ENCODE data around the gene RAB11A. TPM values are rescaled to one million over a fixed set of nuclear protein-coding genes. Genes with fewer than 3 reads are reported as not detected.
A peak's percentile ranks its signal among the peaks of the same experiment; 100 is the strongest.

Gene RAB11A
- total and polyA plus RNA-seq, 9 of the 15 experiments (the other 6 are each of a cell fraction or from before 2014, with no cell fraction given): 129 to 369 (median 245) TPM

DNA sequence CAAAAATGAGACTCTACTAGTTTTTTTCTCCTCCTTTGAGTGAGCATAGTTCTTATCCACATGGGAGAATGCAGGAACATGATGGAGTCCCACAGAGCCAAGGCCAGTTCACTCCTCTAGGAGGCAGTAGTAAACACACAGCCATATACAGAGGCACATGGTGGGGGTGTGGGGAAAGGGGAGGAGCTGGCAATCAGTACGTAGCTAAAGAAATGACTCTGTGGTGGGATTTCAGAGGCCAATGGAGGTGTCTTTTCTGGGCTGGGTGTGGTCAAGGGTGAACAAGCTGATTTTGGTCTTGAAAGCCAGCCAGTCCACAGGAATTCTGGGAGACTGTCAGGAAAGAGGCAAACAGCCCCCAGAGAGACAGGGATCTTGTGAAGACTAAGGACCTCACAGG lies 6.6 kb upstream of the RAB11A start (continued):
- TF ChIP-seq, protein P1, sequence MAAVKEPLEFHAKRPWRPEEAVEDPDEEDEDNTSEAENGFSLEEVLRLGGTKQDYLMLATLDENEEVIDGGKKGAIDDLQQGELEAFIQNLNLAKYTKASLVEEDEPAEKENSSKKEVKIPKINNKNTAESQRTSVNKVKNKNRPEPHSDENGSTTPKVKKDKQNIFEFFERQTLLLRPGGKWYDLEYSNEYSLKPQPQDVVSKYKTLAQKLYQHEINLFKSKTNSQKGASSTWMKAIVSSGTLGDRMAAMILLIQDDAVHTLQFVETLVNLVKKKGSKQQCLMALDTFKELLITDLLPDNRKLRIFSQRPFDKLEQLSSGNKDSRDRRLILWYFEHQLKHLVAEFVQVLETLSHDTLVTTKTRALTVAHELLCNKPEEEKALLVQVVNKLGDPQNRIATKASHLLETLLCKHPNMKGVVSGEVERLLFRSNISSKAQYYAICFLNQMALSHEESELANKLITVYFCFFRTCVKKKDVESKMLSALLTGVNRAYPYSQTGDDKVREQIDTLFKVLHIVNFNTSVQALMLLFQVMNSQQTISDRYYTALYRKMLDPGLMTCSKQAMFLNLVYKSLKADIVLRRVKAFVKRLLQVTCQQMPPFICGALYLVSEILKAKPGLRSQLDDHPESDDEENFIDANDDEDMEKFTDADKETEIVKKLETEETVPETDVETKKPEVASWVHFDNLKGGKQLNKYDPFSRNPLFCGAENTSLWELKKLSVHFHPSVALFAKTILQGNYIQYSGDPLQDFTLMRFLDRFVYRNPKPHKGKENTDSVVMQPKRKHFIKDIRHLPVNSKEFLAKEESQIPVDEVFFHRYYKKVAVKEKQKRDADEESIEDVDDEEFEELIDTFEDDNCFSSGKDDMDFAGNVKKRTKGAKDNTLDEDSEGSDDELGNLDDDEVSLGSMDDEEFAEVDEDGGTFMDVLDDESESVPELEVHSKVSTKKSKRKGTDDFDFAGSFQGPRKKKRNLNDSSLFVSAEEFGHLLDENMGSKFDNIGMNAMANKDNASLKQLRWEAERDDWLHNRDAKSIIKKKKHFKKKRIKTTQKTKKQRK (IDR thresholded peaks at IDR 0.05; ENCODE audit: borderline replicate concordance, low read depth, low read length): no peak
- no peak for TF ChIP-seq TCFL5 (CRISPR knock-in tag; conservative IDR thresholded peaks at IDR 0.05)
- peak; percentile 64; the same call in 1 of the 2 replicates for TF ChIP-seq JUND (IDR thresholded peaks at IDR 0.05; ENCODE audit: borderline replicate concordance, low read depth, low read length)
- no peak; the same call in 2 of the 3 replicates for TF ChIP-seq JUND (tag; IDR thresholded peaks at IDR 0.05; ENCODE audit: borderline replicate concordance, low read depth, low read length)
- peak; percentile 78 for TF ChIP-seq EHMT2 (IDR thresholded peaks at IDR 0.05)
- TF ChIP-seq ESRRB (CRISPR knock-in tag; IDR thresholded peaks at IDR 0.05; ENCODE audit: borderline replicate concordance): no peak
- TF ChIP-seq, protein P2, sequence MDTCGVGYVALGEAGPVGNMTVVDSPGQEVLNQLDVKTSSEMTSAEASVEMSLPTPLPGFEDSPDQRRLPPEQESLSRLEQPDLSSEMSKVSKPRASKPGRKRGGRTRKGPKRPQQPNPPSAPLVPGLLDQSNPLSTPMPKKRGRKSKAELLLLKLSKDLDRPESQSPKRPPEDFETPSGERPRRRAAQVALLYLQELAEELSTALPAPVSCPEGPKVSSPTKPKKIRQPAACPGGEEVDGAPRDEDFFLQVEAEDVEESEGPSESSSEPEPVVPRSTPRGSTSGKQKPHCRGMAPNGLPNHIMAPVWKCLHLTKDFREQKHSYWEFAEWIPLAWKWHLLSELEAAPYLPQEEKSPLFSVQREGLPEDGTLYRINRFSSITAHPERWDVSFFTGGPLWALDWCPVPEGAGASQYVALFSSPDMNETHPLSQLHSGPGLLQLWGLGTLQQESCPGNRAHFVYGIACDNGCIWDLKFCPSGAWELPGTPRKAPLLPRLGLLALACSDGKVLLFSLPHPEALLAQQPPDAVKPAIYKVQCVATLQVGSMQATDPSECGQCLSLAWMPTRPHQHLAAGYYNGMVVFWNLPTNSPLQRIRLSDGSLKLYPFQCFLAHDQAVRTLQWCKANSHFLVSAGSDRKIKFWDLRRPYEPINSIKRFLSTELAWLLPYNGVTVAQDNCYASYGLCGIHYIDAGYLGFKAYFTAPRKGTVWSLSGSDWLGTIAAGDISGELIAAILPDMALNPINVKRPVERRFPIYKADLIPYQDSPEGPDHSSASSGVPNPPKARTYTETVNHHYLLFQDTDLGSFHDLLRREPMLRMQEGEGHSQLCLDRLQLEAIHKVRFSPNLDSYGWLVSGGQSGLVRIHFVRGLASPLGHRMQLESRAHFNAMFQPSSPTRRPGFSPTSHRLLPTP (IDR thresholded peaks at IDR 0.05; ENCODE audit: borderline replicate concordance, extremely low read depth, insufficient read length): peak; percentile 14
- no peak for TF ChIP-seq ETS2 (tag; IDR thresholded peaks at IDR 0.05; ENCODE audit: borderline replicate concordance, poor library complexity, severe bottlenecking)
- TF ChIP-seq ZNF212 (CRISPR knock-in tag; IDR thresholded peaks at IDR 0.05): no peak
- TF ChIP-seq, protein P3, sequence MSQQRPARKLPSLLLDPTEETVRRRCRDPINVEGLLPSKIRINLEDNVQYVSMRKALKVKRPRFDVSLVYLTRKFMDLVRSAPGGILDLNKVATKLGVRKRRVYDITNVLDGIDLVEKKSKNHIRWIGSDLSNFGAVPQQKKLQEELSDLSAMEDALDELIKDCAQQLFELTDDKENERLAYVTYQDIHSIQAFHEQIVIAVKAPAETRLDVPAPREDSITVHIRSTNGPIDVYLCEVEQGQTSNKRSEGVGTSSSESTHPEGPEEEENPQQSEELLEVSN (IDR thresholded peaks at IDR 0.05; ENCODE audit: borderline replicate concordance in 1 of 2, extremely low read depth in 1 of 2, insufficient read depth in 1 of 2, insufficient read length in 1 of 2, low read depth in 1 of 2, low read length in 1 of 2, poor library complexity in 1 of 2, severe bottlenecking in 1 of 2): peak in 1 of 2 experiments; percentile 62
- no peak for TF ChIP-seq CREB1 (IDR thresholded peaks at IDR 0.05)
- 0 out of 2 replicates have a peak, but pooled peaks have one; percentile 27 for TF ChIP-seq CREB1 (CRISPR knock-in tag; IDR thresholded peaks at IDR 0.05)
- TF ChIP-seq ZNF764 (CRISPR knock-in tag; IDR thresholded peaks at IDR 0.05; ENCODE audit: low read depth): 0 out of 2 replicates have a peak, but pooled peaks have one; percentile 25
- 0 out of 4 replicates have a peak, but pooled peaks of 1 of the 2 experiments have one; percentile 48 for TF ChIP-seq ARNT (IDR thresholded peaks at IDR 0.05)
- TF ChIP-seq FIP1L1 (IDR thresholded peaks at IDR 0.05; ENCODE audit: low read depth, low read length, poor library complexity, severe bottlenecking): no peak
- TF ChIP-seq HCFC1 (IDR thresholded peaks at IDR 0.05; ENCODE audit: low read depth, low read length): peak; percentile 57
- peak; percentile 30; the same call in 1 of the 2 replicates for TF ChIP-seq CXXC5 (CRISPR knock-in tag; IDR thresholded peaks at IDR 0.05)
- no peak for TF ChIP-seq KDM5B (IDR thresholded peaks at IDR 0.05; ENCODE audit: insufficient replicate concordance, low read depth, low read length)
- peak; percentile 11; the same call in 1 of the 2 replicates for TF ChIP-seq C11orf30 (IDR thresholded peaks at IDR 0.05; ENCODE audit: low read depth)
- no peak for TF ChIP-seq OTX1 (CRISPR knock-in tag; IDR thresholded peaks at IDR 0.05)

Data from K562 (cell line).